Neural progenitor cell (in vitro differentiated cells): ENCODE data around the gene NLK. TPM values are rescaled to one million over a fixed set of nuclear protein-coding genes. Genes with fewer than 3 reads are reported as not detected.
"Not testable (repeated sequence)": the region's sequence is repeated elsewhere in the genome, so short reads cannot be mapped to it uniquely, and the experiment has no call there.

Experiments
- DNase-seq: peaks from one replicate; pipeline ENCODE4 v3.0.0-alpha.2; 2016; ENCODE audit warnings: low spot score
- H2AFZ ChIP-seq: fragments of 200-600 bp; sonication (generic); replicated peaks from 2 replicates; pipeline ENCODE4 v1.6.1; 2016; ENCODE audit warnings: antibody characterized with exemption
- H3F3A ChIP-seq: fragments of 200-600 bp; sonication (generic); 2 replicates; pipeline ENCODE4 v1.6.1; 2016; ENCODE audit warnings: antibody characterized with exemption, low read depth
- H3K27ac ChIP-seq: fragments of 200-600 bp; sonication (generic); 2 replicates; pipeline ENCODE4 v1.5.1; 2016; ENCODE audit warnings: mild to moderate bottlenecking
- H3K27me3 ChIP-seq: fragments of 200-600 bp; sonication (generic); 2 replicates; pipeline ENCODE4 v1.6.1; 2016; ENCODE audit warnings: mild to moderate bottlenecking, moderate library complexity
- H3K36me3 ChIP-seq: fragments of 200-600 bp; sonication (generic); 2 replicates; pipeline ENCODE4 v1.5.1; 2016
- H3K4me1 ChIP-seq: fragments of 200-600 bp; sonication (generic); 2 replicates; pipeline ENCODE4 v1.6.1; 2016; ENCODE audit warnings: mixed run types
- H3K4me2 ChIP-seq: fragments of 200-600 bp; sonication (generic); 2 replicates; pipeline ENCODE4 v1.6.1; 2016
- H3K4me3 ChIP-seq: fragments of 200-600 bp; sonication (generic); 2 replicates; pipeline ENCODE4 v1.5.1; 2016
- H3K79me2 ChIP-seq: fragments of 200-600 bp; sonication (generic); 2 replicates; pipeline ENCODE4 v1.6.1; 2016; ENCODE audit warnings: low read depth
- H3K9ac ChIP-seq: fragments of 200-600 bp; sonication (generic); 2 replicates; pipeline ENCODE4 v1.6.1; 2016
- H3K9me3 ChIP-seq: fragments of 200-600 bp; sonication (generic); 2 replicates; pipeline ENCODE4 v1.5.1; 2016; ENCODE audit warnings: low read depth
- H4K20me1 ChIP-seq: fragments of 200-600 bp; sonication (generic); 2 replicates; pipeline ENCODE4 v1.6.1; 2016; ENCODE audit warnings: low read depth
- H3K27ac Mint-ChIP-seq: 3 replicates; pipeline ENCODE4 v1.8.0; 2021; ENCODE audit warnings: mixed read lengths
- H3K27me3 Mint-ChIP-seq: 2 replicates; pipeline ENCODE4 v1.8.0; 2022; ENCODE audit warnings: low read depth, mild to moderate bottlenecking, inconsistent platforms, moderate library complexity, mixed read lengths; ENCODE audit not compliant: insufficient read depth
- H3K36me3 Mint-ChIP-seq: 3 replicates; pipeline ENCODE4 v1.8.0; 2021; ENCODE audit warnings: mixed read lengths
- H3K4me1 Mint-ChIP-seq: 3 replicates; pipeline ENCODE4 v1.8.0; 2021; ENCODE audit warnings: mixed read lengths
- H3K4me3 Mint-ChIP-seq: 3 replicates; pipeline ENCODE4 v1.8.0; 2021; ENCODE audit warnings: mild to moderate bottlenecking, moderate library complexity, mixed read lengths
- H3K9me3 Mint-ChIP-seq: 3 replicates; pipeline ENCODE4 v1.8.0; 2020; ENCODE audit warnings: mixed read lengths
- CTCF ChIP-seq: fragments of 200-600 bp; sonication (generic); IDR thresholded peaks from 2 replicates; pipeline ENCODE4 v1.5.1; 2017; ENCODE audit warnings: antibody characterized with exemption, mild to moderate bottlenecking
- EZH2 ChIP-seq: fragments of 200-600 bp; sonication (generic); IDR thresholded peaks from 2 replicates; pipeline ENCODE4 v1.6.1; 2017; ENCODE audit warnings: antibody characterized with exemption, mild to moderate bottlenecking, moderate library complexity
- EZH2phosphoT487 ChIP-seq: fragments of 200-600 bp; sonication (generic); IDR thresholded peaks from 2 replicates; pipeline ENCODE4 v1.6.1; 2017; ENCODE audit warnings: antibody characterized with exemption
- total RNA-seq: library from RNA; depleted of rRNA; stranded (reverse); fragments of >200 nt; gene quantifications from 2 replicates; pipeline ENCODE4 v1.2.3, GENCODE V29; 2015; ENCODE audit warnings: low replicate concordance

NLK gene
- total RNA-seq, 1 donor from 2014 or later = 61.7 TPM

- H3K27me3 Mint-ChIP-seq = peaks cover 12% of the 10 kb centered on the region
- no peak overlapping the region for H3K9ac ChIP-seq
- no peak for TF ChIP-seq EZH2phosphoT487
- no peak for TF ChIP-seq CTCF
- no peak for TF ChIP-seq EZH2
- H3F3A ChIP-seq = no peaks in the 10 kb centered on the region
- H3K4me2 ChIP-seq = no peak overlapping the region
- peaks cover 8% of the 10 kb centered on the region for H3K4me1 ChIP-seq
- H3K4me1 Mint-ChIP-seq = peaks cover 20% of the 10 kb centered on the region
- no peak overlapping the region for H3K4me3 Mint-ChIP-seq
- H3K4me3 ChIP-seq = no peak overlapping the region
- no peaks in the 10 kb centered on the region for H3K79me2 ChIP-seq
- no peaks in the 10 kb centered on the region for H3K27me3 ChIP-seq
- H3K9me3 Mint-ChIP-seq = no peaks in the 10 kb centered on the region
- no peak overlapping the region for H2AFZ ChIP-seq
- no peak overlapping the region for H3K27ac ChIP-seq
- no peaks in the 10 kb centered on the region for H3K36me3 Mint-ChIP-seq
- no peaks in the 10 kb centered on the region for H3K36me3 ChIP-seq
- H3K9me3 ChIP-seq = no peaks in the 10 kb centered on the region
- no peaks in the 10 kb centered on the region for H4K20me1 ChIP-seq
- DNase-seq = no peak
- H3K27ac Mint-ChIP-seq = no peak overlapping the region
These were observed 196.8 kb downstream of the NLK start for GRCh38 chr17:28239271-28239624.

- Histone ChIP-seq H3K9ac (no peak overlapping the region), H3K9me3 (no peaks in the 10 kb centered on the region), H3K4me2 (no peak overlapping the region), H3K4me1 (no peaks in the 10 kb centered on the region), H3K4me3 (no peak overlapping the region), H3K27ac (no peak overlapping the region), H3F3A (no peaks in the 10 kb centered on the region), H2AFZ (no peak overlapping the region), H3K79me2 (no peaks in the 10 kb centered on the region), H3K36me3 (no peaks in the 10 kb centered on the region), H3K27me3 (no peaks in the 10 kb centered on the region), H4K20me1 (no peaks in the 10 kb centered on the region)
- no peak overlapping the region for H3K27ac Mint-ChIP-seq
- H3K4me3 Mint-ChIP-seq = no peak overlapping the region
- TF ChIP-seq CTCF (no peak), EZH2 (no peak), EZH2phosphoT487 (no peak)
- DNase-seq = no peak
- H3K9me3 Mint-ChIP-seq = no peaks in the 10 kb centered on the region
- H3K27me3 Mint-ChIP-seq = peaks cover 12% of the 10 kb centered on the region
- no peaks in the 10 kb centered on the region for H3K36me3 Mint-ChIP-seq
- peaks cover 15% of the 10 kb centered on the region for H3K4me1 Mint-ChIP-seq
These were observed 198.3 kb downstream of the NLK start for GRCh38 chr17:28240688-28241340.

- Histone ChIP-seq H3K4me1 (no peaks in the 10 kb centered on the region), H3K27ac (no peak overlapping the region), H2AFZ (no peak overlapping the region), H4K20me1 (no peaks in the 10 kb centered on the region), H3K36me3 (no peaks in the 10 kb centered on the region), H3K9ac (no peak overlapping the region), H3K9me3 (no peaks in the 10 kb centered on the region), H3K27me3 (no peaks in the 10 kb centered on the region), H3K79me2 (no peaks in the 10 kb centered on the region), H3F3A (no peaks in the 10 kb centered on the region), H3K4me2 (no peak overlapping the region), H3K4me3 (no peak overlapping the region)
- Mint-ChIP-seq H3K9me3 (no peaks in the 10 kb centered on the region), H3K4me1 (peaks cover 7% of the 10 kb centered on the region), H3K36me3 (no peaks in the 10 kb centered on the region), H3K27ac (no peak overlapping the region), H3K27me3 (no peaks in the 10 kb centered on the region), H3K4me3 (no peak overlapping the region)
- TF ChIP-seq EZH2phosphoT487 (no peak), EZH2 (no peak), CTCF (no peak)
- DNase-seq = no peak
These were observed 200.3 kb downstream of the NLK start for GRCh38 chr17:28242791-28243190.

- H3K36me3 ChIP-seq, H3K79me2 ChIP-seq, H3K4me3 Mint-ChIP-seq, H3K27me3 Mint-ChIP-seq, H4K20me1 ChIP-seq, H3K4me1 Mint-ChIP-seq, H2AFZ ChIP-seq, H3K27me3 ChIP-seq, H3K4me2 ChIP-seq, H3F3A ChIP-seq, H3K27ac Mint-ChIP-seq, H3K36me3 Mint-ChIP-seq, H3K9me3 ChIP-seq, H3K4me3 ChIP-seq, H3K27ac ChIP-seq, H3K9me3 Mint-ChIP-seq, H3K9ac ChIP-seq, DNase-seq, H3K4me1 ChIP-seq: not testable (repeated sequence)
These were observed 200.8 kb downstream of the NLK start for GRCh38 chr17:28243268-28243667.
